Mesothelial cell of epicardium (in vitro differentiated cells): ENCODE measurements around the gene PAM16. TPM values are rescaled to one million over a fixed set of nuclear protein-coding genes. Genes with fewer than 3 reads are reported as not detected.

ENCODE experiments used
- DNase-seq, 2 experiments: peaks; one replicate each; pipeline ENCODE4 v3.0.0; 2021; ENCODE audit warnings: low spot score in 2 of 2; ENCODE audit not compliant: unreplicated experiment in 2 of 2
- H3K27ac Mint-ChIP-seq: 2 replicates; pipeline ENCODE4 v1.8.0; 2021; ENCODE audit warnings: mixed read lengths
- H3K27me3 Mint-ChIP-seq: 2 replicates; pipeline ENCODE4 v1.8.0; 2021; ENCODE audit warnings: low read depth, mixed read lengths
- H3K36me3 Mint-ChIP-seq: 2 replicates; pipeline ENCODE4 v1.8.0; 2021; ENCODE audit warnings: mixed read lengths
- H3K4me1 Mint-ChIP-seq: 2 replicates; pipeline ENCODE4 v1.8.0; 2021; ENCODE audit warnings: mixed read lengths
- H3K4me3 Mint-ChIP-seq: 2 replicates; pipeline ENCODE4 v1.8.0; 2021; ENCODE audit warnings: mild to moderate bottlenecking, moderate library complexity, mixed read lengths
- H3K9me3 Mint-ChIP-seq: 2 replicates; pipeline ENCODE4 v1.8.0; 2021; ENCODE audit warnings: mixed read lengths
- CTCF ChIP-seq: fragments of 200-600 bp; sonication (generic); IDR thresholded peaks from one replicate; pipeline ENCODE4 v1.5.0; 2021; ENCODE audit warnings: antibody characterized with exemption; ENCODE audit not compliant: unreplicated experiment
- total RNA-seq: library from RNA; stranded (reverse); gene quantifications from 3 replicates; pipeline ENCODE4 v1.2.1, GENCODE V29; 2021

The PAM16 gene
- total RNA-seq, 1 donor from 2014 or later, result 35.6 TPM

GRCh38 chr16:4392382-4393239 is 41.5 kb upstream of the PAM16 start:
- no peak for TF ChIP-seq CTCF

GRCh38 chr16:4391631-4392381 is 40.7 kb upstream of the PAM16 start:
- Mint-ChIP-seq H3K36me3 (peaks cover 5% of the 10 kb centered on the region), H3K9me3 (no peaks in the 10 kb centered on the region), H3K4me3 (no peak overlapping the region), H3K4me1 (peaks cover 51% of the 10 kb centered on the region), H3K27ac (peak overlapping the region; percentile 95), H3K27me3 (no peaks in the 10 kb centered on the region)
- DNase-seq, result no peak
- no peak for TF ChIP-seq CTCF

More at GRCh38 chr16:4392382-4393239, 41.5 kb upstream of the PAM16 start:
- H3K27me3 Mint-ChIP-seq, result no peaks in the 10 kb centered on the region
- no peaks in the 10 kb centered on the region for H3K9me3 Mint-ChIP-seq
- H3K36me3 Mint-ChIP-seq, result peaks cover 5% of the 10 kb centered on the region
- H3K27ac Mint-ChIP-seq, result peak overlapping the region; percentile 95
- H3K4me3 Mint-ChIP-seq, result peak overlapping the region; percentile 15
- DNase-seq, result peak; percentile 72 to 83
- H3K4me1 Mint-ChIP-seq, result peaks cover 43% of the 10 kb centered on the region

GRCh38 chr16:4390266-4391260 is 39.4 kb upstream of the PAM16 start:
- peaks cover 56% of the 10 kb centered on the region for H3K4me1 Mint-ChIP-seq
- H3K27me3 Mint-ChIP-seq, result no peaks in the 10 kb centered on the region
- peaks cover 2% of the 10 kb centered on the region for H3K36me3 Mint-ChIP-seq
- no peak overlapping the region for H3K4me3 Mint-ChIP-seq
- H3K9me3 Mint-ChIP-seq, result no peaks in the 10 kb centered on the region
- TF ChIP-seq CTCF, result no peak
- no peak for DNase-seq
- peak overlapping the region; percentile 64 for H3K27ac Mint-ChIP-seq

GRCh38 chr16:4389051-4389955 is 38.2 kb upstream of the PAM16 start:
- no peaks in the 10 kb centered on the region for H3K27me3 Mint-ChIP-seq
- no peak for DNase-seq
- H3K9me3 Mint-ChIP-seq, result no peaks in the 10 kb centered on the region
- H3K27ac Mint-ChIP-seq, result peak overlapping the region; percentile 72
- no peak for TF ChIP-seq CTCF
- no peak overlapping the region for H3K4me3 Mint-ChIP-seq
- H3K4me1 Mint-ChIP-seq, result peaks cover 59% of the 10 kb centered on the region
- no peaks in the 10 kb centered on the region for H3K36me3 Mint-ChIP-seq
